Stimulated activated CD8-positive, alpha-beta memory T cell treated with anti-CD3 and anti-CD28 coated beads, Interleukin-7, amount 100 ng/mL, for 24 hours (primary cell): ENCODE measurements around the gene UBN1.
"Not testable (repeated sequence)": the region's sequence is repeated elsewhere in the genome, so short reads cannot be mapped to it uniquely, and the experiment has no call there.

Experiments used
- DNase-seq: peaks from one replicate; pipeline ENCODE4 v3.0.0-alpha.2; 2020; ENCODE audit warnings: low read depth

UBN1 gene

GRCh38 chr16:4904942-4905615 lies 57.8 kb downstream of the UBN1 start:
- DNase-seq, result no peak

GRCh38 chr16:4908854-4909401 lies 61.6 kb downstream of the UBN1 start:
- no peak for DNase-seq

- DNase-seq, result no peak
Observed at GRCh38 chr16:4909825-4910224, 62.5 kb downstream of the UBN1 start.

GRCh38 chr16:4910828-4911227 lies 63.5 kb downstream of the UBN1 start:
- no peak for DNase-seq

- DNase-seq, result no peak
Observed at GRCh38 chr16:4911970-4912386, 64.7 kb downstream of the UBN1 start.

GRCh38 chr16:4913130-4913773 lies 66.0 kb downstream of the UBN1 start:
- no peak for DNase-seq

GRCh38 chr16:4913774-4914525 lies 66.7 kb downstream of the UBN1 start:
- no peak for DNase-seq

- no peak for DNase-seq
Observed at GRCh38 chr16:4914528-4915225, 67.4 kb downstream of the UBN1 start.

GRCh38 chr16:4915226-4915761 lies 68.0 kb downstream of the UBN1 start:
- DNase-seq, result no peak

GRCh38 chr16:4917117-4917516 lies 69.8 kb downstream of the UBN1 start:
- no peak for DNase-seq

- no peak for DNase-seq
Observed at GRCh38 chr16:4918781-4919251, 71.5 kb downstream of the UBN1 start.

- no peak for DNase-seq
Observed at GRCh38 chr16:4920826-4921225, 73.5 kb downstream of the UBN1 start.

- DNase-seq, result no peak
Observed at GRCh38 chr16:4922721-4923342, 75.6 kb downstream of the UBN1 start.

GRCh38 chr16:4923853-4924252 lies 76.6 kb downstream of the UBN1 start:
- DNase-seq, result no peak

GRCh38 chr16:4924593-4925292 lies 77.5 kb downstream of the UBN1 start:
- no peak for DNase-seq

GRCh38 chr16:4925293-4925607 lies 78.0 kb downstream of the UBN1 start:
- no peak for DNase-seq

- DNase-seq, result no peak
Observed at GRCh38 chr16:4925791-4926190, 78.5 kb downstream of the UBN1 start.

- no peak for DNase-seq
Observed at GRCh38 chr16:4926928-4927327, 79.6 kb downstream of the UBN1 start.

- DNase-seq, result no peak
Observed at GRCh38 chr16:4927661-4928060, 80.4 kb downstream of the UBN1 start.

GRCh38 chr16:4928227-4928626 lies 80.9 kb downstream of the UBN1 start:
- no peak for DNase-seq

- not testable (repeated sequence) for DNase-seq
Observed at GRCh38 chr16:4929619-4930018, 82.3 kb downstream of the UBN1 start.
